Chondrocyte (in vitro differentiated cells): ENCODE results near the gene KRT14. TPM values are rescaled to one million over a fixed set of nuclear protein-coding genes. Genes with fewer than 3 reads are reported as not detected.
"Not testable (repeated sequence)": the region's sequence is repeated elsewhere in the genome, so short reads cannot be mapped to it uniquely, and the experiment has no call there.

Source experiments
- DNase-seq: peaks from one replicate; pipeline ENCODE4 v3.0.0; 2021; ENCODE audit warnings: mixed read lengths, low spot score
- H3K27ac Mint-ChIP-seq: one replicate; pipeline ENCODE4 v1.8.0; 2021; ENCODE audit warnings: mild to moderate bottlenecking, moderate library complexity, mixed read lengths; ENCODE audit not compliant: unreplicated experiment
- H3K27me3 Mint-ChIP-seq: 2 replicates; pipeline ENCODE4 v1.8.0; 2021; ENCODE audit warnings: low read depth, mixed read lengths
- H3K36me3 Mint-ChIP-seq: 2 replicates; pipeline ENCODE4 v1.8.0; 2021; ENCODE audit warnings: low read depth, mixed read lengths
- H3K4me1 Mint-ChIP-seq: 2 replicates; pipeline ENCODE4 v1.8.0; 2021; ENCODE audit warnings: low read depth, mild to moderate bottlenecking, mixed read lengths
- H3K4me3 Mint-ChIP-seq: one replicate; pipeline ENCODE4 v1.8.0; 2021; ENCODE audit warnings: mild to moderate bottlenecking, moderate library complexity, mixed read lengths; ENCODE audit not compliant: unreplicated experiment
- H3K9me3 Mint-ChIP-seq: 2 replicates; pipeline ENCODE4 v1.8.0; 2021; ENCODE audit warnings: low read depth, mixed read lengths
- total RNA-seq: library from RNA; stranded (reverse); gene quantifications from 3 replicates; pipeline ENCODE4 v1.2.1, GENCODE V29; 2021
- TF ChIP-seq, protein P1 (sequence below): fragments of 200-600 bp; sonication (generic); IDR thresholded peaks from 2 replicates; pipeline ENCODE4 v1.5.0; 2021; ENCODE audit warnings: antibody characterized with exemption, mild to moderate bottlenecking, moderate library complexity

The KRT14 gene
- total RNA-seq, 1 donor from 2014 or later: 0.32 TPM

DNA sequence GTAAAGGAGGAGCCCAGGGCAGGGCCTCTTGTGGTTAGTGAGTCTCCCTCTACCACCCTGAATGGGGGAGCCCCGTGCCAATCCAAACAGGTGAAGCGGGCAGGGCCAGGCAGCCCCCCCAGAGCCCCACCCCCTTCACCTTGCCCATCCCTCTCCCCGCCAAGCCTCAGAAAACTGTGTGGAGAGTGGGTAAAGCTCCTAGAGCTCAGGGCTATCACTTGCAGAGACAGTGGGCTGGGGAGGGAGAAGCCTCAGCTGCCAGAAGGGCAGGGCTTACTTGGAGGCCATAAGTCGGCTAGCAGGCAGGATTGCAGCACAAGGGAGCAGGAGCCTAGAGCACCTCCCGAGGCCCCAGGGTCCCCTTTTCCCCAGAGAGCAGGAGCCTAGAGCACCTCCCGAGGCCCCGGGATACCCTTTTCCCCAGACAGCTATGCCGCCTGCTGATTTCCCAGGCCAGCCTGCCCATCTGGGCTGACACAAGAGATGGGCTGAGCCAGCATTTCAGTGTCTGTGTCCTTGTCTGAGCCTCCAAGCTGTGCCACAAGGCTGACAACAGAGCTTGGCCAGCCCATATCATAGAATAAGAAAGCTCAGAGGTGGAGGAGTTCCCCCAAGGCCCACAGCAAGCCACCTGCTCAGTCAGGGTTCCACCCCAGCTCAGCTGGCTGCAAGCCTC, 6.7 kb upstream of the KRT14 start:
- Mint-ChIP-seq H3K27me3 (peaks cover 28% of the 10 kb centered on the region), H3K4me3 (no peak overlapping the region), H3K9me3 (peaks cover 5% of the 10 kb centered on the region), H3K4me1 (peaks cover 3% of the 10 kb centered on the region), H3K36me3 (peaks cover 4% of the 10 kb centered on the region), H3K27ac (no peak overlapping the region)
- no peak for DNase-seq
- TF ChIP-seq, protein P1, sequence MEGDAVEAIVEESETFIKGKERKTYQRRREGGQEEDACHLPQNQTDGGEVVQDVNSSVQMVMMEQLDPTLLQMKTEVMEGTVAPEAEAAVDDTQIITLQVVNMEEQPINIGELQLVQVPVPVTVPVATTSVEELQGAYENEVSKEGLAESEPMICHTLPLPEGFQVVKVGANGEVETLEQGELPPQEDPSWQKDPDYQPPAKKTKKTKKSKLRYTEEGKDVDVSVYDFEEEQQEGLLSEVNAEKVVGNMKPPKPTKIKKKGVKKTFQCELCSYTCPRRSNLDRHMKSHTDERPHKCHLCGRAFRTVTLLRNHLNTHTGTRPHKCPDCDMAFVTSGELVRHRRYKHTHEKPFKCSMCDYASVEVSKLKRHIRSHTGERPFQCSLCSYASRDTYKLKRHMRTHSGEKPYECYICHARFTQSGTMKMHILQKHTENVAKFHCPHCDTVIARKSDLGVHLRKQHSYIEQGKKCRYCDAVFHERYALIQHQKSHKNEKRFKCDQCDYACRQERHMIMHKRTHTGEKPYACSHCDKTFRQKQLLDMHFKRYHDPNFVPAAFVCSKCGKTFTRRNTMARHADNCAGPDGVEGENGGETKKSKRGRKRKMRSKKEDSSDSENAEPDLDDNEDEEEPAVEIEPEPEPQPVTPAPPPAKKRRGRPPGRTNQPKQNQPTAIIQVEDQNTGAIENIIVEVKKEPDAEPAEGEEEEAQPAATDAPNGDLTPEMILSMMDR: no peak

DNA sequence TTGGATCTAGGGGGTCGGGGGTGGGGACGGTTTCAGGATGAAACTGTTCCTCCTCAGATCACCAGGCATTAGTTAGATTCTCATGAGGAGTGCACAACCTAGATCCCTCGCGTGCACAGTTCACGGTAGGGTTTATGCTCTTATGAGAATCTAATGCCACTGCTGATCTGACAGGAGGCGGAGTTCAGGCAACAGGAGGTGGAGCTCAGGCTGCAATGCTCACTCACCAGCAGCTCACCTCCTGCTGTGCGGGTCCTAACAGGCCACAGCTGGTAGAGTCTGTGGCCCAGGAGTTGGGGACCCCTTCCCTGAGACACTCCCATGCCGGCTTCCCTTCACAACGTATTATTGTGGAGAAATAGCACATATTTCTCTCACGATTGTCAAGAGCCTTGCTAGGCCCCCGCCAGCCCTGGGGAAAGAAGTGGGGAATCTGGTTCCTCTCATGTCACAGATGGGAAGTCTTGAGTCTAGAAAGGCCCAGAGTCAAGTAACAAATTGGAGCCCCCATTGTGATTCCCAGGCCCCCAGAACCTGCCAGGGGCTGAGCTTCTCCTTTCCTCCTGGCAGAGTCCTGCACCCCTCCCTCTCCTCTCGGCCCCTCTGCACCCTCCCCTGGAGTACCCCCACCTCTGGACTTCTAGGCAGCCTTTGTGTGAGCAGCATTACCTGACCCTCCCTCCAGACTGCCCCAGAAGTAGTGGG, 6.1 kb upstream of the KRT14 start:
- no peak overlapping the region for H3K27ac Mint-ChIP-seq
- no peak overlapping the region for H3K4me3 Mint-ChIP-seq
- DNase-seq: no peak
- H3K9me3 Mint-ChIP-seq: peaks cover 5% of the 10 kb centered on the region
- peaks cover 4% of the 10 kb centered on the region for H3K36me3 Mint-ChIP-seq
- TF ChIP-seq, protein P1: no peak
- H3K27me3 Mint-ChIP-seq: peaks cover 28% of the 10 kb centered on the region
- H3K4me1 Mint-ChIP-seq: peaks cover 6% of the 10 kb centered on the region

DNA sequence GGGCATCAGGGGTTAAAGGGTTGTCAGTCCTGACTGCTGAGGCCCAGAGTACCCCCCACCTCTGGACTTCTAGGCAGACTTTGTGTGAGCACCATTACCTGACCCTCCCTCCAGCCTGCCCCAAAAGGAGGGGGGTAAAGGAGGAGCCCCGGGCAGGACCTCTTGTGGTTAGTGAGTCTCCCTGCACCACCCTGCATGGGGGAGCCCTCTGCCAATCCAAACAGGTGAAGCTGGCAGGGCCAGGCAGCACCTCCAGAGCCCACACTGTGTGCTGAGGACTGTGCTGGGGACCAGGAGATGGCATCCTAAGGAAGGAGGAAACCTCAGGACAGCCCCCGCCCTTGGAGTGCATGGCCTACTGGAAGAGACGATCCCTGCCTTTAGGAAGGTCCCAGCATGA, 2.6 kb upstream of the KRT14 start:
- H3K9me3 Mint-ChIP-seq: peaks cover 5% of the 10 kb centered on the region
- H3K4me1 Mint-ChIP-seq: peaks cover 6% of the 10 kb centered on the region
- peaks cover 4% of the 10 kb centered on the region for H3K36me3 Mint-ChIP-seq
- no peak overlapping the region for H3K27ac Mint-ChIP-seq
- H3K4me3 Mint-ChIP-seq: no peak overlapping the region
- H3K27me3 Mint-ChIP-seq: peaks cover 22% of the 10 kb centered on the region
- TF ChIP-seq, protein P1: no peak
- DNase-seq: no peak

DNA sequence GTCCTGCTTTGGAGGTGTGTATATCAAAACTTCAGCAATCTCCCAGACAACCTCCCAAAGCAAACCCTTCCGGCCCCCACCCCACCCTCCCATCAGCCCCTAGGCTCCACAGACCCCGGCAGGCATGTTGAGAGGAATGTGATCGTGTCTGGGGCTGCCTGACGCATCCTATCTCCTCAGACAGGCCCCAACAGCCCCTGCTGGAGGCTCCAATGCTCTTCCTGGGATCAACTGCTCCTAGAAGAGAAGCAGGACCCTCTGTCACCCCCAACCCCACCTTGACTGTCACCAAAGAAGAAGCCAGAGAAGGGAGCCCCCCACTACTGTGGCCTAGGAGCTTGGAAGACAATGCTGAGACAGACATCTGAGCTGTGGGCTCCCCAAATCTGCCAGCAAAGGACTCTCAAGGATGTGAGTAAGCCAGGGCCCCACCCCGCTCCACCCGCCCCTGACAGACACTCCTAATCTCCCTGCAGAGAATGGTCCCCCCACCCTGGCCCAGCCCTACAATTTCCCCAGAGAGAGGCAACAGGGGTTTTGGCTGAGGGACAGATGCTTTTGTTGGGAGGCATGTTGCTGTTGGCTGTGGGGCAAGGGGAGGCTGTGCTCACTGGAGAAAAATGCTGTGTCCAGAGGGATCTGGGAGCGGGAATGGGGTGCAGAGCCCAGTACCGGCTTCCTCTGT, 1.6 kb upstream of the KRT14 start:
- H3K27me3 Mint-ChIP-seq: peaks cover 18% of the 10 kb centered on the region
- no peak overlapping the region for H3K27ac Mint-ChIP-seq
- peaks cover 6% of the 10 kb centered on the region for H3K4me1 Mint-ChIP-seq
- TF ChIP-seq, protein P1: no peak
- peaks cover 4% of the 10 kb centered on the region for H3K36me3 Mint-ChIP-seq
- no peak for DNase-seq
- peaks cover 5% of the 10 kb centered on the region for H3K9me3 Mint-ChIP-seq
- H3K4me3 Mint-ChIP-seq: no peak overlapping the region

DNA sequence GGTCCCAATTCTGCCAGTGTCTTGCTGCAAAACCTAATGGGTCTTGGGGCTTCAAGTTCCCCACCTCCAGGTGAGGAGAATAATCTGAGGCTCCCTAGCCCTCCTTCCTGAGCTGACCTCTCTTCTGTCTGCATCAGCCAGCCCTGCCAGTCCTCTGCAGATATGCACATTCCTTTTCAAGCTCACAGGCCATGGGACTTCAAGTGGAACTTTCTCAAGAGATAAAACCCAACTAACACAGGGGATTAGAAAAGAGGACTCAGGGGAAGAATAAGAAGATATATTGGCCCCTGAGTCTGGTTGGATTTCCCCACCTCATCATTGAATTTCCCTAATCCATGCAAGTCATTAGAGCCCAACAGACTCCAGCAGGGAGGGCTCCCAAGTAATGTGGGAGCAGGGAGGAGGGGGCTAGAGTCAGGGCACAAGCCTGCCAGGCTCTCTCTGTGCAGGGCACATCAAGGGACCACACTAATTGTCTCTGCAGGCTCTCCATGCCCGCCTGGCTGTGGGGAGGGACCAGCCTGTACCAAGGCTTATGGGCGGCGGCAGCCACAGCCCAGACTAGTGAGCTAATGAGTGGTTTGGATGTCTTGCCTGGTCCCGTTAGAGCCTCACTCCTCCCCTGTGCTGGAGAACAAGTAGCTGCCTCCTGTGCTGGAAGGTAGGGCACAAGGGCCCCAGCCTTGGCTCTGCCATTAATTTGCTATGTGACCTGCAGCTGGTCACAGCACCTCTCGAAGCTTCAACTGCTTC, 1.2 kb downstream of the KRT14 start:
- no peak overlapping the region for H3K27ac Mint-ChIP-seq
- TF ChIP-seq, protein P1: no peak

DNA sequence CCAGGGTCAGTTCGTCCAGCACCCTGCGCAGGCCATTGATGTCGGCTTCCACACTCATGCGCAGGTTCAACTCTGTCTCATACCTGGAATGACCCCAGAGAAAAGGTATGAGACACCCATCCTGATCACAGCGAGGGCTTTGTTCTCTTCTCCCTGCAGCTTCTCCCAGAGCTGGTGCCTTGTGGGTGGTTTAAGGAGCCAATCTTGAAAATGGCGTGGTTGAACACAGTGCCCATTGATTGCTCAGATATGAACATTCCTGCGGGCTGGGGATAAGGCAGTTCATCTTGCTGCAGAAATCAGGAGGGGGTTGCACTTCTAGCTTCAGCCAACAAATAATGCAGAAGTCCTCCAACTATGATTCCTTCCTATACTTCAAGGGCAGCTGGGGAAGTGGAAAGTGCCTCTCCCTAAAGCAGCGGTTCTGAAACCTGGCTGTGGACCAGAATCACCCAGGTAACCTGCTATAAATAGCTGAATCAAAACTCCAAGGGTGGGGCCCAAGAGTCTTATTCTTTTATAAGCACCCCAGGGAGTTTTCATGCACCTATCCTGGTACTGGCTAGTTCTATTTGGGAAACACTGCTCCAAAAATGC, 2.3 kb downstream of the KRT14 start:
- not testable (repeated sequence) for H3K36me3 Mint-ChIP-seq, DNase-seq, H3K9me3 Mint-ChIP-seq, H3K4me3 Mint-ChIP-seq
- peak overlapping the region; percentile 45 for H3K27ac Mint-ChIP-seq
- H3K4me1 Mint-ChIP-seq: peaks cover 12% of the 10 kb centered on the region
- H3K27me3 Mint-ChIP-seq: peaks cover 11% of the 10 kb centered on the region

More for the DNA sequence above, 1.2 kb downstream of the KRT14 start:
- peaks cover 11% of the 10 kb centered on the region for H3K4me1 Mint-ChIP-seq
- no peak overlapping the region for H3K4me3 Mint-ChIP-seq
- H3K27me3 Mint-ChIP-seq: peaks cover 13% of the 10 kb centered on the region
- H3K9me3 Mint-ChIP-seq: no peaks in the 10 kb centered on the region
- H3K36me3 Mint-ChIP-seq: no peaks in the 10 kb centered on the region
- no peak for DNase-seq
